A673 (cell line): ENCODE data around the gene CNIH3.

Experiments used
- EZH2 ChIP-seq: fragments of 200-600 bp; sonication (generic); IDR thresholded peaks from 2 replicates; pipeline ENCODE4 v1.6.1; 2017; ENCODE audit warnings: borderline replicate concordance, low read depth, mild to moderate bottlenecking, mixed read lengths, antibody characterized with exemption, low read length; ENCODE audit not compliant: poor library complexity, severe bottlenecking
- TF ChIP-seq, protein P1 (sequence below): fragments of 300-800, 200-600 bp; sonication (generic); conservative IDR thresholded peaks from 2 replicates; pipeline ENCODE4 v1.5.1; 2017; ENCODE audit warnings: low read depth, mild to moderate bottlenecking, antibody characterized with exemption, low read length, moderate library complexity, mixed read lengths

DNA sequence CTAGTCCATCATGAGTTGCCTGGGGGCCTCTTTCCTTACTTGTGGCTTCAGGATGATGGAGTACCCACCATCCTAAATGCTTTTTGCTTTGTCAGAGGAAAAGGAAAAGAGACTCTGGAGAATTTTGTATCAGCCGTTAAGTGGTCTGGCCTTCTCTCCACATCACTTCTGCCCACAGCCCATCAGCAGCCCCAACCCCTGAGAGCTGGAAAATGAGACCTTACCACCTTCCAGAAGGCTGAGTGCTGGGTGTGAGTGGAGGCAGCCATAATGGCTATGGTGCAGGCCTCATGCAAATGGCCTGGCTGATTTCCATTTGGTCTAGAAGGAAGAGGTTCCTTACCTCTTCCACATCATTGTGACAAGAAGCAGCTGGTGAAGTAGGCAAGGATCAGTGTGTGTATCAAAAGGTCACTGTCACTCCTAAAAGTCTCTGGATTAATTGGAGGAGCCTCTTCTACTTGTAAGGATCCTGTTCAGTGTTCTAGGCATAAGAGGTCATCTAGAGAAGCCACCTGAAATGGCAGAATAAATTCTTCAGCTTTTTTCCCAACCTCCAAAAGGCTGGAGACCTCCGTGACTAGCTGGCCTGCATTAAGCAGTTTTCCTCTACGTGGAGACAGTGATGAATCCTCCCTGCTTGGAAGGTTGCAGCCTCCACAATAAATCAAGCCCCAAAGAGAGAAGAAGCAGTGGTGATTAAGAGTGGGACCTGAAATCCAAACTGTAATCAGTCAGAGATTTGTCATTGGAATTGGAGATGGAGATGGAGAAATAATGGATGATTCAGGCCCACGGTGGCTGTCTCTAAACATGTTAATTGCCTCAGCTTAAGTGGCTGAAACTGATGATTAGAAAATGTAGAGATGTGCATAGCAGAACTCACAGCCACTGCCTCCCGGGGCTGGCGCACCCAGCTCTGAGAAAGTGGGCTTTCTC is 111.5 kb downstream of the CNIH3 start:
- TF ChIP-seq EZH2: no peak
- TF ChIP-seq, protein P1, sequence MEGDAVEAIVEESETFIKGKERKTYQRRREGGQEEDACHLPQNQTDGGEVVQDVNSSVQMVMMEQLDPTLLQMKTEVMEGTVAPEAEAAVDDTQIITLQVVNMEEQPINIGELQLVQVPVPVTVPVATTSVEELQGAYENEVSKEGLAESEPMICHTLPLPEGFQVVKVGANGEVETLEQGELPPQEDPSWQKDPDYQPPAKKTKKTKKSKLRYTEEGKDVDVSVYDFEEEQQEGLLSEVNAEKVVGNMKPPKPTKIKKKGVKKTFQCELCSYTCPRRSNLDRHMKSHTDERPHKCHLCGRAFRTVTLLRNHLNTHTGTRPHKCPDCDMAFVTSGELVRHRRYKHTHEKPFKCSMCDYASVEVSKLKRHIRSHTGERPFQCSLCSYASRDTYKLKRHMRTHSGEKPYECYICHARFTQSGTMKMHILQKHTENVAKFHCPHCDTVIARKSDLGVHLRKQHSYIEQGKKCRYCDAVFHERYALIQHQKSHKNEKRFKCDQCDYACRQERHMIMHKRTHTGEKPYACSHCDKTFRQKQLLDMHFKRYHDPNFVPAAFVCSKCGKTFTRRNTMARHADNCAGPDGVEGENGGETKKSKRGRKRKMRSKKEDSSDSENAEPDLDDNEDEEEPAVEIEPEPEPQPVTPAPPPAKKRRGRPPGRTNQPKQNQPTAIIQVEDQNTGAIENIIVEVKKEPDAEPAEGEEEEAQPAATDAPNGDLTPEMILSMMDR: no peak
